SK-N-SH treated with all-trans-retinoic acid at 6 μM for 48 hours (cell line): ENCODE measurements around the gene CLNK.

Experiments
- ATAC-seq: fragments of 200-7000 bp; cut with Tn5 transposase; 3 replicates; pipeline ENCODE4 v1.9.1; 2020; ENCODE audit warnings: mild to moderate bottlenecking, moderate library complexity
- ARNTL ChIP-seq: fragments of 450-650 bp; formaldehyde crosslinking; IDR thresholded peaks from 2 replicates; pipeline ENCODE4 v1.5.0; 2020; ENCODE audit warnings: low read depth, mild to moderate bottlenecking, moderate library complexity, borderline replicate concordance
- BACH2 ChIP-seq: fragments of 250-450 bp; sonication (Bioruptor Pico); IDR thresholded peaks from 2 replicates; pipeline ENCODE4 v1.9.0; 2021; ENCODE audit warnings: mild to moderate bottlenecking, borderline replicate concordance
- CREB5 ChIP-seq: fragments of 250-450 bp; sonication (Bioruptor Pico); IDR thresholded peaks from 2 replicates; pipeline ENCODE4 v1.5.1; 2020; ENCODE audit warnings: low read depth, mild to moderate bottlenecking, moderate library complexity
- CSDC2 ChIP-seq: fragments of 250-450 bp; sonication (Bioruptor Pico); IDR thresholded peaks from 2 replicates; pipeline ENCODE4 v1.5.0; 2020; ENCODE audit warnings: mild to moderate bottlenecking, moderate library complexity
- GLIS3 ChIP-seq: fragments of 250-450 bp; sonication (Bioruptor Pico); IDR thresholded peaks from 2 replicates; pipeline ENCODE4 v1.5.0; 2020; ENCODE audit warnings: mild to moderate bottlenecking, moderate library complexity
- ISL1 ChIP-seq: fragments of 250-450 bp; sonication (Bioruptor Pico); IDR thresholded peaks from 2 replicates; pipeline ENCODE4 v2.1.2; 2022; ENCODE audit warnings: mild to moderate bottlenecking, moderate library complexity
- OSR1 ChIP-seq: fragments of 250-450 bp; sonication (Bioruptor Pico); IDR thresholded peaks from 2 replicates; pipeline ENCODE4 v1.8.0; 2022; ENCODE audit warnings: moderate library complexity, mild to moderate bottlenecking, inconsistent platforms
- PATZ1 ChIP-seq: fragments of 250-450 bp; sonication (Bioruptor Pico); IDR thresholded peaks from 2 replicates; pipeline ENCODE4 v1.8.0; 2020; ENCODE audit warnings: mild to moderate bottlenecking, moderate library complexity, borderline replicate concordance
- POU6F1 ChIP-seq: fragments of 250-450 bp; sonication (Bioruptor Pico); IDR thresholded peaks from 2 replicates; pipeline ENCODE4 v1.8.0; 2021; ENCODE audit warnings: low read depth, mild to moderate bottlenecking, moderate library complexity, borderline replicate concordance
- PPARA ChIP-seq: fragments of 250-450 bp; sonication (Bioruptor Pico); IDR thresholded peaks from 2 replicates; pipeline ENCODE4 v1.5.0; 2020; ENCODE audit warnings: mild to moderate bottlenecking, borderline replicate concordance
- RARB ChIP-seq: fragments of 250-450 bp; sonication (Bioruptor Pico); IDR thresholded peaks from 2 replicates; pipeline ENCODE4 v1.8.0; 2021; ENCODE audit warnings: mild to moderate bottlenecking, moderate library complexity
- SNAI2 ChIP-seq: fragments of 250-450 bp; sonication (Bioruptor Pico); IDR thresholded peaks from 2 replicates; pipeline ENCODE4 v1.5.0; 2020; ENCODE audit warnings: mild to moderate bottlenecking, moderate library complexity
- TCF4 ChIP-seq: fragments of 250-450 bp; sonication (Bioruptor Pico); IDR thresholded peaks from 2 replicates; pipeline ENCODE4 v1.8.0; 2021; ENCODE audit warnings: mild to moderate bottlenecking, moderate library complexity, borderline replicate concordance
- TOX ChIP-seq: fragments of 250-450 bp; sonication (Bioruptor Pico); IDR thresholded peaks from 2 replicates; pipeline ENCODE4 v1.8.0; 2021; ENCODE audit warnings: mild to moderate bottlenecking, moderate library complexity, borderline replicate concordance
- TSHZ2 ChIP-seq: fragments of 250-450 bp; sonication (Bioruptor Pico); IDR thresholded peaks from 2 replicates; pipeline ENCODE4 v1.5.0; 2020; ENCODE audit warnings: mild to moderate bottlenecking, moderate library complexity
- ZC3H10 ChIP-seq: fragments of 250-450 bp; sonication (Bioruptor Pico); IDR thresholded peaks from 2 replicates; pipeline ENCODE4 v1.5.1; 2021; ENCODE audit warnings: mild to moderate bottlenecking, moderate library complexity
- ZFP3 ChIP-seq: fragments of 250-450 bp; sonication (Bioruptor Pico); IDR thresholded peaks from 2 replicates; pipeline ENCODE4 v1.5.0; 2020; ENCODE audit warnings: mild to moderate bottlenecking, moderate library complexity
- ZFP30 ChIP-seq: fragments of 450-650 bp; formaldehyde crosslinking; IDR thresholded peaks from 2 replicates; pipeline ENCODE4 v1.5.0; 2022; ENCODE audit warnings: mild to moderate bottlenecking, moderate library complexity
- ZNF565 ChIP-seq: fragments of 450-650 bp; formaldehyde crosslinking; conservative IDR thresholded peaks from 2 replicates; pipeline ENCODE4 v1.5.0; 2020; ENCODE audit warnings: low read depth, mild to moderate bottlenecking, moderate library complexity
- ZNF70 ChIP-seq: fragments of 450-650 bp; formaldehyde crosslinking; IDR thresholded peaks from 2 replicates; pipeline ENCODE4 v1.5.0; 2020; ENCODE audit warnings: mild to moderate bottlenecking, moderate library complexity
- ZNF8 ChIP-seq: fragments of 450-650 bp; formaldehyde crosslinking; IDR thresholded peaks from 2 replicates; pipeline ENCODE4 v1.5.0; 2020; ENCODE audit warnings: mild to moderate bottlenecking, moderate library complexity

The CLNK gene

GRCh38 chr4:10620935-10621488 lies 63.6 kb downstream of the CLNK start:
- TF ChIP-seq ZNF70 = no peak
- TF ChIP-seq OSR1 (CRISPR knock-in tag) = no peak
- TF ChIP-seq POU6F1 (CRISPR knock-in tag) = no peak
- TF ChIP-seq PATZ1 = no peak
- no peak for TF ChIP-seq ZFP30
- no peak for TF ChIP-seq ZNF8 (CRISPR knock-in tag)
- no peak for TF ChIP-seq CREB5 (CRISPR knock-in tag)
- TF ChIP-seq RARB (CRISPR knock-in tag) = no peak
- TF ChIP-seq PPARA (CRISPR knock-in tag) = no peak
- TF ChIP-seq ZC3H10 = no peak
- TF ChIP-seq ZNF565 (CRISPR knock-in tag) = no peak
- TF ChIP-seq CSDC2 (CRISPR knock-in tag) = no peak
- no peak for ATAC-seq

- no peak for ATAC-seq
- TF ChIP-seq BACH2 (CRISPR knock-in tag) (no peak), ARNTL (CRISPR knock-in tag) (no peak), PPARA (CRISPR knock-in tag) (no peak), ZNF70 (no peak), ZNF565 (CRISPR knock-in tag) (no peak), RARB (CRISPR knock-in tag) (no peak), ZC3H10 (no peak), GLIS3 (CRISPR knock-in tag) (no peak), PATZ1 (no peak), ZFP3 (no peak), SNAI2 (CRISPR knock-in tag) (no peak), TCF4 (CRISPR knock-in tag) (no peak), ISL1 (CRISPR knock-in tag) (no peak)
- TF ChIP-seq, all 23 proteins: peak for 0
These were observed 64.7 kb downstream of the CLNK start for GRCh38 chr4:10619855-10620254.

DNA sequence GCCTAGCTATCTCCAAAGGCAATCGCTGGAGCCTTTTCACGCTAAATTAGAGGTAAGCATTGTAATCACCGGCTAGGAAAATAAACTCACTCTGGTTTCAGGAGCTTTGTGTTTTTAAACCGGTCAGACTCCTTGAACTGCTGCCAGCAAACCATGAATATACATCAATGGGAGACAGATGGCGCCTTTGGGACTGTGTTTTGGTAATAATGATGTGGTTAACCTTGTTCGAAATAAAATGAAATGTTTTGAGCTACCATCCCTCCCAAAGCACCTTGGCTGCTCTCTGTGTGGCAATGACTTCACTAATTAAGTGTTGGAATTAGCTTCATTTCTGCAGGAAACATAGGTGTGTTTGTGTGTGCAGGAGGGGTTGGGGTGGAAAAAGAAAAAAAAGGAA lies 65.3 kb downstream of the CLNK start:
- ATAC-seq = no peak
- TF ChIP-seq OSR1 (CRISPR knock-in tag) (no peak), RARB (CRISPR knock-in tag) (no peak), BACH2 (CRISPR knock-in tag) (no peak), POU6F1 (CRISPR knock-in tag) (no peak), TOX (CRISPR knock-in tag) (no peak), GLIS3 (CRISPR knock-in tag) (no peak), ZFP3 (no peak), SNAI2 (CRISPR knock-in tag) (no peak), TSHZ2 (CRISPR knock-in tag) (no peak), CREB5 (CRISPR knock-in tag) (no peak), ZC3H10 (no peak), PATZ1 (no peak)
